ENCODE results near the gene C1orf52.

DNA sequence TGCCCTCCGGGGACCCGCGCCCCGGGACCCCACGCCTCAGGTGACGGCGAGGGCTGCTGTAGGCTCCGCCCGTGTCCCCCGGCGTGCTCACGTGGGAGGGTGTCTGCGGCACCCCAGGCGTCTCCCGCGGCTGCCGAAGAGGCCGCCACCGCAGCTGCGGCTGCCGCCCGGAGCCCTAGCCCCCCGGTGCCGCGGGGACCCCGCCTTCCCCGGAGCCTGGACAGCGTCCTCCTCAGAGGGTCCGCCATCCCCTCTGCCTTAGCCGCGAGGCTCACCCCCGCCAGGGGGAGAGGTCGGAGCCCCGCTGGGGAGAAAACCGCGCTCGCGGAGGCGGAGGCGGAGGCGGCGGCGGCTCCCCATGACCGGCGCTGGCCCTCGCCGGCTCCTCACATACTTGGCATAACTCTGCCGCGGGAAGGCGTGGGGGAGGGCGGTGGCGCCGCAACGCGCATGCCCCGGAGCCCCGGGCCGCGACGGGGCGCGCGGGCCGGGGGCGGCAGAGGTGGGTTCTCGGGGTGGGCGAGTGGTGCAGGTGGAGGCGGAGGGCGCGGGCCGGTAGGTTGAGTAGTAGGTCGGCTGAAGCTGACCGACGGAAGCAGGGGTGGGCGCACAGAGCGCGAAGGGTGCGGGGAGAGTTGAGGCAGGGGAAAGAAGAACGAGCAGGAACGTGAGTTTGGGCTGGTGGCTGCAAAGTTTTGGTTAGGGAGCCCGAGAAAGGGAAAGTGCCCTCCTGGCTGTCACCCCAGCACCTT is 57.9 kb downstream of the C1orf52 start:
- TF ChIP-seq, protein P1, sequence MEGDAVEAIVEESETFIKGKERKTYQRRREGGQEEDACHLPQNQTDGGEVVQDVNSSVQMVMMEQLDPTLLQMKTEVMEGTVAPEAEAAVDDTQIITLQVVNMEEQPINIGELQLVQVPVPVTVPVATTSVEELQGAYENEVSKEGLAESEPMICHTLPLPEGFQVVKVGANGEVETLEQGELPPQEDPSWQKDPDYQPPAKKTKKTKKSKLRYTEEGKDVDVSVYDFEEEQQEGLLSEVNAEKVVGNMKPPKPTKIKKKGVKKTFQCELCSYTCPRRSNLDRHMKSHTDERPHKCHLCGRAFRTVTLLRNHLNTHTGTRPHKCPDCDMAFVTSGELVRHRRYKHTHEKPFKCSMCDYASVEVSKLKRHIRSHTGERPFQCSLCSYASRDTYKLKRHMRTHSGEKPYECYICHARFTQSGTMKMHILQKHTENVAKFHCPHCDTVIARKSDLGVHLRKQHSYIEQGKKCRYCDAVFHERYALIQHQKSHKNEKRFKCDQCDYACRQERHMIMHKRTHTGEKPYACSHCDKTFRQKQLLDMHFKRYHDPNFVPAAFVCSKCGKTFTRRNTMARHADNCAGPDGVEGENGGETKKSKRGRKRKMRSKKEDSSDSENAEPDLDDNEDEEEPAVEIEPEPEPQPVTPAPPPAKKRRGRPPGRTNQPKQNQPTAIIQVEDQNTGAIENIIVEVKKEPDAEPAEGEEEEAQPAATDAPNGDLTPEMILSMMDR (conservative IDR thresholded peaks at IDR 0.05): no peak
- TF ChIP-seq ZFX (IDR thresholded peaks at IDR 0.05): no peak

Measured in C4-2B (cell line).